Spinal cord (tissue), 10 donors: ENCODE data around the gene ARL15. TPM values are rescaled to one million over a fixed set of nuclear protein-coding genes. Genes with fewer than 3 reads are reported as not detected.

Experiments used
- DNase-seq, 6 donors: peaks; one replicate each; pipeline versions ENCODE4 v3.0.0 to v3.0.0-alpha.2; 2013 to 2015; ENCODE audit warnings: low spot score in 6 of 6, low read depth in 4 of 6
- H3K27ac ChIP-seq: one replicate; pipeline ENCODE4 v1.5.1; 2013; ENCODE audit warnings: low read depth, low read length, control low read depth
- H3K27me3 ChIP-seq: one replicate; pipeline ENCODE4 v1.6.1; 2013; ENCODE audit warnings: low read length; ENCODE audit not compliant: control insufficient read depth, insufficient read depth
- H3K36me3 ChIP-seq: one replicate; pipeline ENCODE4 v1.6.1; 2013; ENCODE audit warnings: low read length; ENCODE audit not compliant: control insufficient read depth, insufficient read depth
- H3K4me1 ChIP-seq: one replicate; pipeline ENCODE4 v1.6.1; 2013; ENCODE audit warnings: low read length; ENCODE audit not compliant: control insufficient read depth, insufficient read depth
- H3K4me3 ChIP-seq: one replicate; pipeline ENCODE4 v1.5.1; 2013; ENCODE audit warnings: low read depth, low read length, control low read depth
- H3K9me3 ChIP-seq: one replicate; pipeline ENCODE4 v1.6.1; 2013; ENCODE audit warnings: low read length; ENCODE audit not compliant: control insufficient read depth, insufficient read depth
- WGBS: methylation state at CpG from one replicate; pipeline ENCODE4 v1.1.5; 2013; ENCODE audit warnings: missing lambda C conversion rate; ENCODE audit not compliant: insufficient coverage; 5-methylcytosine and 5-hydroxymethylcytosine counted together
- polyA plus RNA-seq, 2 donors: library from polyadenylated mRNA; unstranded; fragments of 120-200 nt; gene quantifications; one replicate each; pipeline ENCODE4 v1.2.1, GENCODE V29; 2013; ENCODE audit not compliant: insufficient read length in 2 of 2
- total RNA-seq, 2 donors: library from RNA; depleted of rRNA in 1 of 2; stranded (reverse); fragments of 120-200 nt in 1 of 2; fragments of >200 nt in 1 of 2; gene quantifications; one replicate each; pipeline versions ENCODE4 v1.2.3 to v1.2.4, GENCODE V29; 2013 to 2014
- donor health status: healthy.

ARL15 gene
- total and polyA plus RNA-seq, 4 donors: 24.7 to 67.6 (median 36.4) TPM

DNA sequence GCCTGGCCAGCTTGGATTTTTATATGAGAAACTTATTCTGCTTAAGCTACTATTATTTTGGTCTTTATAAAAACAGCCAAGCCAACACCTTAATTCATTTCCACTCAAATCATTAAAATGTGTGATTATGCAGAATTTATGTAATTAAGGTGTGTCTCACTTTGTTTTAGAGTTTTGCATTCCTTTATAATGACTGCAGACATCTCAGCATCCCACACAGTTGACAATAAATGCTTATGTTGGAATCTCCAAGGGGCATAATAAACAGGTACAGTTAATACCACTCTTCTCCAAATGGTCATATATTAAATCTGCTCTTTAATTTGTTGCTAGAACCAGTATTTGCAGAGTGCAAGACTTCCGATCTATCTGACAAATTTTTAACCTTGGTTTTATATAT lies 34.3 kb downstream of the ARL15 start:
- no CpG with 5 or more reads among the region's 1 CpG for WGBS
- H3K4me1 ChIP-seq: no peaks in the 10 kb centered on the region
- H3K27me3 ChIP-seq: no peaks in the 10 kb centered on the region
- no peak overlapping the region for H3K4me3 ChIP-seq
- no peaks in the 10 kb centered on the region for H3K9me3 ChIP-seq
- no peak overlapping the region for H3K27ac ChIP-seq
- no peak for DNase-seq
- H3K36me3 ChIP-seq: no peaks in the 10 kb centered on the region

DNA sequence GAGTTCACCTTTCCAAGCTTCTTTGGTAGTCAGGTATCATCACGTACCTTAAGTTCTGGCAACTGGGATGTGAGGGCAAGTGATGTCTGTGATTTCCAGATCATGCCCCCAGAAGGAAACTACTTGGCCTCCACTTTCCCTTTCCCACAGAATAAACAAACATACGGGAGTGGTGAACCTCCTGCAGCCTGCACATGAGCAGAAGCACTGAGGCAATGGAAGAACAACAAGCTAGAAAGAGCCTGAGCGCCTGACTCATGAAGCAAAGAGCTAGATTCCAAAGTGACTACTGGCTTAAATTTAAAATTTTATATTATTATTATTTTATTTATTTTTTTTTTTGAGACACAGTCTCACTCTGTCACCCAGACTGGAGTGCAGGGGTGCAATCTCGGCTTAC lies 35.0 kb downstream of the ARL15 start:
- H3K27me3 ChIP-seq: no peaks in the 10 kb centered on the region
- no peak for DNase-seq
- H3K27ac ChIP-seq: no peak overlapping the region
- no peaks in the 10 kb centered on the region for H3K4me1 ChIP-seq
- no peaks in the 10 kb centered on the region for H3K9me3 ChIP-seq
- no peaks in the 10 kb centered on the region for H3K36me3 ChIP-seq
- WGBS: 67% methylated on average over 1 of the region's 4 CpGs
- no peak overlapping the region for H3K4me3 ChIP-seq

DNA sequence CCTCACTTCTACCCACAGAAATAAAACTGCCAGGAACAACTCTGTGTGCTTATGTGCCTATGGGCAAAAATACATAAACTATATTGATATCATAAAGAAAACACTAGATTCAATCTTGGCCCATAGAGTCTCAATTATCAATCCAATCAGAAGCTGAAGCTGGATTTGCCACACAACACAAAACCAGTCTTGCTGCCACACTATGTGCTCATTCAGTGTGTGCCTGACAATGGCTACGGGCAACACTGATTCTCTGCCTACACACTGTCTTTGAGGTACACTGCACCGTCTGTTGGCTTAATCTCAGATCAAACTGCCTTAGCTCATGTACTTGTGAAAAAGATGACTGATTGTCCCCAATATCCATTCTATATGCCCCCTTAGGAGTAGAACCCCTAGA lies 35.4 kb downstream of the ARL15 start:
- Histone ChIP-seq H3K4me1 (no peaks in the 10 kb centered on the region), H3K27me3 (no peaks in the 10 kb centered on the region), H3K4me3 (no peak overlapping the region), H3K9me3 (no peaks in the 10 kb centered on the region), H3K27ac (no peak overlapping the region), H3K36me3 (no peaks in the 10 kb centered on the region)
- 100% methylated on average over 1 of the region's 2 CpGs for WGBS
- no peak for DNase-seq

DNA sequence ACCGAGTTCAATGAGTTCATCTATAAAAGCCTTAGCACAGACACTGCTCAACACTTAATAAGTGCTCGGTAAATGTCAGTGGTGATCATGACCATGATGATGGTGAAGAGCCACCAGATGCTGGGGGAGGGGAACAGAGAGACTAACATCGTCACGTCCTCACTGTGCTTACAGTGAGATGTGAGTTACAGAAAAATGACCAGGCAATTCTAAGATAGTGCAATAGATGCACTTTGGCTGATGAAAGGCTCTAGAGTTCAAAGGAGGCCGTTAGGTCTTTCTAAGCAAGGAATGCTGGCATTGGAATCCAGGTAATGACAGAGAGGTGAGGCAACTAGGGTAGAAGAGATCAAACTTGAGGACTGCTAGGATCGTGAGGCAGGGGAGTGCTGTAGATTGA lies 36.7 kb downstream of the ARL15 start:
- H3K27ac ChIP-seq: no peak overlapping the region
- H3K36me3 ChIP-seq: no peaks in the 10 kb centered on the region
- H3K27me3 ChIP-seq: no peaks in the 10 kb centered on the region
- H3K4me1 ChIP-seq: no peaks in the 10 kb centered on the region
- no peak for DNase-seq
- 92% methylated on average over 4 of the region's 6 CpGs for WGBS
- no peak overlapping the region for H3K4me3 ChIP-seq
- H3K9me3 ChIP-seq: no peaks in the 10 kb centered on the region

DNA sequence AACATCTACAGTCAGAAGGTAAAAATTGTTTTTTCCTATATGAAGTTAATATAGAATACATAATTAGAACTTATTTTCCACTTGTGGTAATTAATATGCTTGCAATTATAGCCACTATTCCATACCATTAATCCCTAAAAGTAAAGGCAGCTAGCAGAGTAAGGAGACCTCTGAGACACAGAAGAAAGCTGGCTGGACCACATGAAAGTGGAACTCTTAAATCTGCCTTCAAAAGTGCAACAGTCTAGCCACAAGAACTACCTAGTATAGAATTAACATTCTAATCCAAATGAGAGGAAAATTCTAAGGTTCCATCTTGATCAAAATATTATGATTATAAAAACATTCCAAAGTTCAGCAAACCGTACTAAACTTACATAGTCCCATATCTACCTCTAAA lies 37.6 kb downstream of the ARL15 start:
- H3K27ac ChIP-seq: no peak overlapping the region
- H3K9me3 ChIP-seq: no peaks in the 10 kb centered on the region
- H3K36me3 ChIP-seq: no peaks in the 10 kb centered on the region
- H3K4me1 ChIP-seq: no peaks in the 10 kb centered on the region
- no peaks in the 10 kb centered on the region for H3K27me3 ChIP-seq
- no peak for DNase-seq
- no peak overlapping the region for H3K4me3 ChIP-seq
- WGBS: no CpG with 5 or more reads among the region's 1 CpG

DNA sequence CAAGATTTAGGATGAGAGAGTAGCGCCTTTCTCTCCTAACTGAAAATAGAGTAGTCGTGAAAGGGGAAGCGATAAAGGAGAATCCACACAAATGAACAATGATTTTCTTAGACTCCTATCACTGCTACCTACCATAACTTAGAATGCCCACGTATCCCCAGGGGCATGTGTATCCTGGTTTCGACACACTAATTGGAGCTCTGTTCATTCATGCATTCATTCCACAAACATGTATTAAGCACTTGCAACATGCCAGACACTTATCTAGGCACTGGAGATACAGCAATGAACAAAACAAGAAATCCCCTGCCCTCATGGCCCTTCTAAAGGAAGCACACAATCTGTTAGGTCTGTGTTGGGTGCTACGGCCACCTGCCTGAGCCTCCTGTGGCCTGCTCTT lies 40.0 kb downstream of the ARL15 start:
- no peaks in the 10 kb centered on the region for H3K4me1 ChIP-seq
- H3K27ac ChIP-seq: no peak overlapping the region
- no peaks in the 10 kb centered on the region for H3K36me3 ChIP-seq
- no peak for DNase-seq
- H3K4me3 ChIP-seq: no peak overlapping the region
- H3K27me3 ChIP-seq: no peaks in the 10 kb centered on the region
- WGBS: 81% methylated on average over 2 of the region's 6 CpGs
- H3K9me3 ChIP-seq: no peaks in the 10 kb centered on the region

DNA sequence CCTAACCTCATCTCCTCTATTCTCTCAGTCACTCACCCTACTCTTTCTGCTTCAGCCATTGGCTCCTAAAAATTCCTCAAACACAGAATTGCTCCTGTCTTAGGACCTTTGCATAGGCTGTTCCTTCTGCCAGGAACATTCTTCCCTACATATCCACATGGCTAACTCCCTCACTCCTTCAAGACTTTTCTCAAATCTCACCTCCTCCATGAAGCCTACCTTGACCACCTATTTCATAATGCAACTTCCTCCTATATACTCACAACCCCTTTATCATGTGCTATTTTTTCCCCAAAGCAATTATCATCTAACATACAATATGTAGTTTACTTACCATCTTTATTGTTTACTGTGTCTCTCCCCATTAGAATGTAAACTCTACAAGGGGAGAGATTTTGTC lies 45.8 kb downstream of the ARL15 start:
- H3K27ac ChIP-seq: no peak overlapping the region

DNA sequence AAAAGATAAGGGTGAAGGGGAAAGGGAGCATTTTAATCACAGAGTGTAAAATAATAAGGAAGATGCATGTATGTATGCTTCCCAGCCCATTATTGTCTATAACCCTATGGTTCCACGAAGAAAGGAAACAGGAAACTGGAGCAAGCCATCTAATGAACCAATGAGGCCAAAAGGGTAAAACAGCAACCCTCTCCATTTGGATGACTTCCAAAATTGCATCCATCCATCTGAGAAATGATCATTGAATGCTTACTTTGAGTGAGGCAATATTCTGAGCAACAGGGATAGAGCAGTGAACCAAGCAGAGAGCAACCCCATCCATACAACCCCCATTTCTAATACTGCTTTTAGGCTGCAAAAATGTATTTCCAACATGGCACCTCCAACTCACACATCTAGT lies 46.9 kb downstream of the ARL15 start:
- WGBS: no CpG with 5 or more reads among the region's 1 CpG

More for the DNA sequence above, 45.8 kb downstream of the ARL15 start:
- Histone ChIP-seq H3K4me3 (no peak overlapping the region), H3K27me3 (no peaks in the 10 kb centered on the region), H3K36me3 (no peaks in the 10 kb centered on the region), H3K4me1 (no peaks in the 10 kb centered on the region), H3K9me3 (no peaks in the 10 kb centered on the region)
- DNase-seq: no peak

DNA sequence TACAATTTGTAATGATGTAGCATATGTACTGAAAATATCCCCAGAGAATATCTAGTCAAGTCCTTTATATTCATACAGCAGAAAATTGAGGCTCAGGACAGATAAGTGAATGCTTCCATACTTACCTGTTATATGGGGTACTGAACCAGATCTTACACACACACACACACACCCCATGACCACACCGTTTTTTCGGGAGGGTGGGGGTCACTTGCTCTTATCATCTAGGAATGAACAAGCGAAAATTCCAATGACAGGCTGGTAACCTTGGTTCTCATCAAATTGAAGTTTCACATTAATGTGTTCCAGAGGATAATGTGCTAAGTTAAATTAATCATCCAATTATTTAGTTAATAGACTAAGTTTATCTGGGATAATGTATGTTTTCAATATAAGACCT lies 48.8 kb downstream of the ARL15 start:
- WGBS: no CpG with 5 or more reads among the region's 3 CpGs
- DNase-seq: no peak
- no peaks in the 10 kb centered on the region for H3K27me3 ChIP-seq

More for the DNA sequence above, 46.9 kb downstream of the ARL15 start:
- H3K9me3 ChIP-seq: no peaks in the 10 kb centered on the region
- no peak for DNase-seq
- H3K27ac ChIP-seq: no peak overlapping the region
- H3K27me3 ChIP-seq: no peaks in the 10 kb centered on the region
- no peak overlapping the region for H3K4me3 ChIP-seq
- no peaks in the 10 kb centered on the region for H3K4me1 ChIP-seq
- no peaks in the 10 kb centered on the region for H3K36me3 ChIP-seq

DNA sequence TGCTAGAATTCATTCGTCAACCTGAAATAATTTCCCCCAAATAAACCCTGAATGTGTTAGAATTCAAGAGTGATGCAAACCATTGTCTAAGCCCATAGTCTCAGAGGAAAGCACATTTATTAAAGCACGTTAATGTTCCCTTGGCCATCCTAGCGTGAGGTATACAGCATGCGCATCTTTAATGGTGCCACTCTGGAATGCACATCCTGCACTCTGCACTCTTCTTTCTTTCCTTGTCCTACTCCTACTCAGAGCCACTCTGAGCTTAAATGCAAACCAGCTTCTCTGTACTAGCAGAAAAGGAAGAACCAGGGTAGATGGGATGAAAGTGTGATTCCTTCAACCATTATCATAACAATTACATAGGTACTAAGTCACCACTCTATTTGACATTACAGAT lies 50.4 kb downstream of the ARL15 start:
- Histone ChIP-seq H3K9me3 (no peaks in the 10 kb centered on the region), H3K4me3 (no peak overlapping the region), H3K4me1 (no peaks in the 10 kb centered on the region), H3K36me3 (no peaks in the 10 kb centered on the region), H3K27ac (no peak overlapping the region), H3K27me3 (no peaks in the 10 kb centered on the region)
- WGBS: 45% methylated on average over 2 of the region's 4 CpGs
- no peak for DNase-seq

More for the DNA sequence above, 48.8 kb downstream of the ARL15 start:
- Histone ChIP-seq H3K4me3 (no peak overlapping the region), H3K4me1 (no peaks in the 10 kb centered on the region), H3K27ac (no peak overlapping the region), H3K9me3 (no peaks in the 10 kb centered on the region), H3K36me3 (no peaks in the 10 kb centered on the region)
